HepG2 (cell line): ENCODE results near the gene MAVS. TPM values are rescaled to one million over a fixed set of nuclear protein-coding genes. Genes with fewer than 3 reads are reported as not detected.

Experiments used
- ETS1 ChIP-seq: sonication (generic); formaldehyde crosslinking; IDR thresholded peaks from 2 replicates; pipeline ENCODE4 v1.4.0; 2020; ENCODE audit warnings: missing genetic modification reagents
- GATA4 ChIP-seq: sonication (generic); IDR thresholded peaks from 2 replicates; pipeline ENCODE4 v1.6.1; 2016; ENCODE audit warnings: antibody characterized with exemption, low read depth, borderline replicate concordance
- IRF9 ChIP-seq: sonication (generic); formaldehyde crosslinking; IDR thresholded peaks from 2 replicates; pipeline ENCODE4 v1.8.0; 2022; ENCODE audit warnings: missing genetic modification reagents, mild to moderate bottlenecking, borderline replicate concordance
- NFIC ChIP-seq: IDR thresholded peaks from 2 replicates; pipeline ENCODE4 v1.6.1; 2012; ENCODE audit warnings: mild to moderate bottlenecking, low read length, inconsistent platforms
- NFRKB ChIP-seq: fragments of 450-650 bp; IDR thresholded peaks from 2 replicates; pipeline ENCODE4 v1.6.1; 2017
- NR3C1 ChIP-seq: sonication (generic); formaldehyde crosslinking; IDR thresholded peaks from 2 replicates; pipeline ENCODE4 v1.4.0; 2020; ENCODE audit warnings: missing genetic modification reagents
- POLR2AphosphoS2 ChIP-seq: IDR thresholded peaks from 2 replicates; pipeline ENCODE4 v1.6.1; 2011; ENCODE audit warnings: low read depth, low read length, improper control_type of control experiment
- SALL1 ChIP-seq: sonication (generic); formaldehyde crosslinking; IDR thresholded peaks from 2 replicates; pipeline ENCODE4 v1.8.0; 2022; ENCODE audit warnings: mild to moderate bottlenecking, missing genetic modification reagents
- YEATS4 ChIP-seq: sonication (generic); formaldehyde crosslinking; IDR thresholded peaks from 2 replicates; pipeline ENCODE4 v1.4.0; 2020; ENCODE audit warnings: missing genetic modification reagents, borderline replicate concordance
- ZNF256 ChIP-seq: sonication (generic); formaldehyde crosslinking; conservative IDR thresholded peaks from 2 replicates; pipeline ENCODE4 v1.4.0; 2020; ENCODE audit warnings: missing genetic modification reagents
- ZNF468 ChIP-seq: sonication (generic); formaldehyde crosslinking; IDR thresholded peaks from 2 replicates; pipeline ENCODE4 v1.8.0; 2022; ENCODE audit warnings: mild to moderate bottlenecking, moderate library complexity, missing genetic modification reagents
- ZNF547 ChIP-seq: sonication (generic); formaldehyde crosslinking; IDR thresholded peaks from 2 replicates; pipeline ENCODE4 v1.5.1; 2020; ENCODE audit warnings: mild to moderate bottlenecking, missing genetic modification reagents
- ZNF569 ChIP-seq: sonication (generic); formaldehyde crosslinking; IDR thresholded peaks from 2 replicates; pipeline ENCODE4 v1.5.0; 2020; ENCODE audit warnings: mild to moderate bottlenecking, missing genetic modification reagents, moderate library complexity, borderline replicate concordance
- ZSCAN22 ChIP-seq: sonication (generic); formaldehyde crosslinking; IDR thresholded peaks from 2 replicates; pipeline ENCODE4 v1.4.0; 2020; ENCODE audit warnings: mild to moderate bottlenecking, missing genetic modification reagents
- polyA plus RNA-seq, 8 experiments: library from polyadenylated mRNA; depleted of rRNA in 3 of 8; stranded (reverse) in 7 of 8; unstranded in 1 of 8; fragments of >200 nt; fragmentation: Illumina TruSeq in 4 of 8; extraction: Trizol in 4 of 8; gene quantifications; 2 replicates each; pipeline versions ENCODE4 v1.2.1 to v1.2.3, GENCODE V29; 2011 to 2016; ENCODE audit warnings: low read depth in 4 of 8, missing spikeins in 1 of 8, mixed read lengths in 1 of 8; ENCODE audit not compliant: insufficient read depth in 1 of 8
- total RNA-seq, 5 experiments: library from RNA; depleted of rRNA; stranded (reverse); fragments of >200 nt; fragmentation: Illumina TruSeq; extraction: Trizol; gene quantifications; 2 replicates each; pipeline ENCODE4 v1.2.3, GENCODE V29; 2016; ENCODE audit warnings: low read depth in 1 of 5
- TF ChIP-seq, protein P1 (sequence below): sonication (generic); formaldehyde crosslinking; IDR thresholded peaks from 2 replicates; pipeline ENCODE4 v1.4.0; 2020; ENCODE audit warnings: missing genetic modification reagents

MAVS gene
- total and polyA plus RNA-seq, 2 of the 13 experiments (the other 11 are each of a cell fraction or from before 2014, with no cell fraction given), result 27.3 to 36.6 TPM

GRCh38 chr20:3869839-3870634 is 23.4 kb downstream of the MAVS start (continued):
- TF ChIP-seq IRF9 (CRISPR knock-in tag) (no peak), ZNF569 (CRISPR knock-in tag) (no peak), YEATS4 (no peak), ETS1 (no peak), POLR2AphosphoS2 (no peak), GATA4 (no peak), ZSCAN22 (CRISPR knock-in tag) (no peak), ZNF547 (CRISPR knock-in tag) (peak; percentile 49; the same call in 1 of the 2 replicates), NR3C1 (CRISPR knock-in tag) (no peak), NFIC (no peak), SALL1 (CRISPR knock-in tag) (0 out of 2 replicates have a peak, but pooled peaks have one; percentile 10), ZNF256 (CRISPR knock-in tag) (no peak), ZNF468 (CRISPR knock-in tag) (no peak), NFRKB (no peak)
- TF ChIP-seq, protein P1, sequence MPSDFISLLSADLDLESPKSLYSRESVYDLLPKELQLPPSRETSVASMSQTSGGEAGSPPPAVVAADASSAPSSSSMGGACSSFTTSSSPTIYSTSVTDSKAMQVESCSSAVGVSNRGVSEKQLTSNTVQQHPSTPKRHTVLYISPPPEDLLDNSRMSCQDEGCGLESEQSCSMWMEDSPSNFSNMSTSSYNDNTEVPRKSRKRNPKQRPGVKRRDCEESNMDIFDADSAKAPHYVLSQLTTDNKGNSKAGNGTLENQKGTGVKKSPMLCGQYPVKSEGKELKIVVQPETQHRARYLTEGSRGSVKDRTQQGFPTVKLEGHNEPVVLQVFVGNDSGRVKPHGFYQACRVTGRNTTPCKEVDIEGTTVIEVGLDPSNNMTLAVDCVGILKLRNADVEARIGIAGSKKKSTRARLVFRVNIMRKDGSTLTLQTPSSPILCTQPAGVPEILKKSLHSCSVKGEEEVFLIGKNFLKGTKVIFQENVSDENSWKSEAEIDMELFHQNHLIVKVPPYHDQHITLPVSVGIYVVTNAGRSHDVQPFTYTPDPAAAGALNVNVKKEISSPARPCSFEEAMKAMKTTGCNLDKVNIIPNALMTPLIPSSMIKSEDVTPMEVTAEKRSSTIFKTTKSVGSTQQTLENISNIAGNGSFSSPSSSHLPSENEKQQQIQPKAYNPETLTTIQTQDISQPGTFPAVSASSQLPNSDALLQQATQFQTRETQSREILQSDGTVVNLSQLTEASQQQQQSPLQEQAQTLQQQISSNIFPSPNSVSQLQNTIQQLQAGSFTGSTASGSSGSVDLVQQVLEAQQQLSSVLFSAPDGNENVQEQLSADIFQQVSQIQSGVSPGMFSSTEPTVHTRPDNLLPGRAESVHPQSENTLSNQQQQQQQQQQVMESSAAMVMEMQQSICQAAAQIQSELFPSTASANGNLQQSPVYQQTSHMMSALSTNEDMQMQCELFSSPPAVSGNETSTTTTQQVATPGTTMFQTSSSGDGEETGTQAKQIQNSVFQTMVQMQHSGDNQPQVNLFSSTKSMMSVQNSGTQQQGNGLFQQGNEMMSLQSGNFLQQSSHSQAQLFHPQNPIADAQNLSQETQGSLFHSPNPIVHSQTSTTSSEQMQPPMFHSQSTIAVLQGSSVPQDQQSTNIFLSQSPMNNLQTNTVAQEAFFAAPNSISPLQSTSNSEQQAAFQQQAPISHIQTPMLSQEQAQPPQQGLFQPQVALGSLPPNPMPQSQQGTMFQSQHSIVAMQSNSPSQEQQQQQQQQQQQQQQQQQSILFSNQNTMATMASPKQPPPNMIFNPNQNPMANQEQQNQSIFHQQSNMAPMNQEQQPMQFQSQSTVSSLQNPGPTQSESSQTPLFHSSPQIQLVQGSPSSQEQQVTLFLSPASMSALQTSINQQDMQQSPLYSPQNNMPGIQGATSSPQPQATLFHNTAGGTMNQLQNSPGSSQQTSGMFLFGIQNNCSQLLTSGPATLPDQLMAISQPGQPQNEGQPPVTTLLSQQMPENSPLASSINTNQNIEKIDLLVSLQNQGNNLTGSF (CRISPR knock-in tag), result no peak
- TF ChIP-seq, all 625 proteins: peak for 16
